ENCODE data around the gene TIPARP. TPM values are rescaled to one million over a fixed set of nuclear protein-coding genes. Genes with fewer than 3 reads are reported as not detected.

Gene TIPARP
- total and polyA plus RNA-seq, 2 of the 13 experiments (the other 11 are each of a cell fraction or from before 2014, with no cell fraction given): 7.3 to 19.7 TPM

- no peak for TF ChIP-seq IRF9 (CRISPR knock-in tag; IDR thresholded peaks at IDR 0.05; ENCODE audit: borderline replicate concordance)
- TF ChIP-seq MYC (CRISPR knock-in tag; IDR thresholded peaks at IDR 0.05; ENCODE audit: borderline replicate concordance): peak; percentile 61; the same call in 1 of the 2 replicates
- TF ChIP-seq ZNF597 (CRISPR knock-in tag; IDR thresholded peaks at IDR 0.05): no peak
- no peak for TF ChIP-seq ADNP (CRISPR knock-in tag; IDR thresholded peaks at IDR 0.05)
- peak; percentile 94 for TF ChIP-seq ZMYM4 (CRISPR knock-in tag; IDR thresholded peaks at IDR 0.05)
- TF ChIP-seq ATF3 (CRISPR knock-in tag; IDR thresholded peaks at IDR 0.05): no peak
- no peak for TF ChIP-seq ZNF383 (CRISPR knock-in tag; IDR thresholded peaks at IDR 0.05; ENCODE audit: borderline replicate concordance)
- no peak for TF ChIP-seq ZNF776 (CRISPR knock-in tag; IDR thresholded peaks at IDR 0.05)
- TF ChIP-seq BRD4 (CRISPR knock-in tag; IDR thresholded peaks at IDR 0.05): no peak
- TF ChIP-seq ZGPAT (CRISPR knock-in tag; IDR thresholded peaks at IDR 0.05): peak; percentile 78
- no peak for TF ChIP-seq ATAD3A (CRISPR knock-in tag; IDR thresholded peaks at IDR 0.05)
- peak; percentile 77; the same call in 1 of the 2 replicates for TF ChIP-seq REPIN1 (CRISPR knock-in tag; IDR thresholded peaks at IDR 0.05; ENCODE audit: borderline replicate concordance, low read depth)
- TF ChIP-seq ZNF318 (CRISPR knock-in tag; IDR thresholded peaks at IDR 0.05): no peak
- 0 out of 2 replicates have a peak, but pooled peaks have one; percentile 25 for TF ChIP-seq ZBTB25 (CRISPR knock-in tag; IDR thresholded peaks at IDR 0.05)
- TF ChIP-seq SPEN (CRISPR knock-in tag; IDR thresholded peaks at IDR 0.05; ENCODE audit: low read depth): peak; percentile 61; the same call in 1 of the 2 replicates
These were observed 54.0 kb downstream of the TIPARP start (continued) for GRCh38 chr3:156728267-156728985.
